ENCODE measurements around the gene TPRN.
"Not testable (repeated sequence)": the region's sequence is repeated elsewhere in the genome, so short reads cannot be mapped to it uniquely, and the experiment has no call there.

The TPRN gene

DNA sequence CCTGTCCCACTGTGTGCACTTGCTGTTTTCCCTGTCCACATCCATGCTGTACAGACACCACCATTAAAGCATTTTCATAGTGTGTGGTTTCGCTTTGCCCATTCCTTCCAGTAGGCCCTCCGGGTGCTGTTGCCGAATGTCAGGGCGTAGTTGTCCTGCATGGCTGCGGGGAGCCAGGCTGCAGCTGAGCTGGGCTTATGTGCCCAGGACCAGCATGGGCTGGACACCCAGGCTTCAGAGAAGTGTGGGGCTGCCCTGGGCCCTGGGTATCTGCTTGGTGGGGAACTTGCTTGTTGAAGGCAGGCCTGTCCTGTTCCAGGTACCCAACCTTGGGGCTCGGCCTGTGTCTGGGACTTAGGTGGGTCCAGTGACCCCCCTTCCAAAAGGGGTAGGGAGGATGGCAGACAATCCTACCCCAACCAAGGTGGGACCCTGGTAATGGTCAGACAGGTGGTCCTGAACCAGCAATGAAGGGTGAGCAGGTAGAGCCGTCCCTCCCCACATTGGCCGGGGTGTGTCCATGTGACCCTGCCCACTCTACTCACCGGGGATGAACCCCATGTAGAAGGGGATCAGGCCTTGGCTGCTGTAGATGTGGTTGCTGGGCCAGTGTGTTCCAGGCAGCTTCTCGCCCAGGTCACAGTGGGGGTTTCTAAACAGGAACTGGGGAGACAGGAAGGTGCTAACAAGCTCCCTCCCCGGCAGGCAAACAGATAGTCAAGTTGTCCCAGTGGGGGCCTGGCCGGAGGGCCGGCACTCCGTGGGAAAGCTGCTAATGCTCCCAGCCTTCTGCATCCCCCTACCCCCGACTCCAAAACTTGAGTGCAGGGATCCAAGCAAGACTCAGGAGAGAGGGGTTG is 43.3 kb upstream of the TPRN start:
- H3K4me3 ChIP-seq (ENCODE audit: control insufficient read depth in 1 of 7, extremely low read depth in 1 of 7, insufficient read depth in 4 of 7, low read depth in 2 of 7, low read length in 6 of 7): no peak overlapping the region
- DNase-seq: peak in 1 of 3 donors; percentile 19
- CTCF ChIA-PET: interaction anchor here (0.6 to 2.4 kb wide), 4 partner anchors 10 to 221 kb away, joined by 3 to 10 read pairs (median 4); partner anchors contain the start of genes ANAPC2 and SSNA1

DNA sequence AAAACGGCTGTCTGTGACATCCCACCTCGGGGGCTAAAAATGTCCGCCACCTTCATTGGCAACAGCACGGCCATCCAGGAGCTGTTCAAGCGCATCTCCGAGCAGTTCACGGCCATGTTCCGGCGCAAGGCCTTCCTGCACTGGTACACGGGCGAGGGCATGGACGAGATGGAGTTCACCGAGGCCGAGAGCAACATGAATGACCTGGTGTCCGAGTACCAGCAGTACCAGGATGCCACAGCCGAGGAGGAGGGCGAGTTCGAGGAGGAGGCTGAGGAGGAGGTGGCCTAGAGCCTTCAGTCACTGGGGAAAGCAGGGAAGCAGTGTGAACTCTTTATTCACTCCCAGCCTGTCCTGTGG is 42.7 kb upstream of the TPRN start:
- not testable (repeated sequence) for H3K9me3 ChIP-seq (ENCODE audit: control extremely low read depth in 1 of 5, control insufficient read depth in 4 of 5, insufficient read depth in 2 of 5, low read depth in 1 of 5, low read length in 4 of 5); H3K4me3 ChIP-seq (ENCODE audit: control insufficient read depth in 1 of 7, extremely low read depth in 1 of 7, insufficient read depth in 4 of 7, low read depth in 2 of 7, low read length in 6 of 7); H3K27ac ChIP-seq (ENCODE audit: insufficient read depth in 1 of 2, low read depth in 1 of 2, low read length in 2 of 2, poor library complexity in 1 of 2, severe bottlenecking in 2 of 2); DNase-seq; H3K27me3 ChIP-seq (replicated peaks in 2 of 5; ENCODE audit: control insufficient read depth in 4 of 5, insufficient read depth in 5 of 5, low read length in 4 of 5)
- Histone ChIP-seq H3K36me3 (ENCODE audit: control insufficient read depth in 4 of 4, insufficient read depth in 4 of 4, low read length in 3 of 4) (peaks cover 0 to 24% (median 17%) of the 10 kb centered on the region in 4 experiments), H3K4me1 (ENCODE audit: control extremely low read depth in 1 of 4, control insufficient read depth in 4 of 4, insufficient read depth in 4 of 4, low read length in 3 of 4) (peaks cover 3 to 42% (median 37%) of the 10 kb centered on the region in 4 experiments)
- WGBS (ENCODE audit: insufficient coverage): 98% methylated on average over 7 of the region's 18 CpGs
- ChIA-PET POLR2A (interaction anchor here (1.4 kb wide), 1 partner anchor 12 kb away, joined by 6 read pairs; the partner anchor contains the start of gene NELFB), CTCF (interaction anchor here (1.4 to 1.6 kb wide), 3 partner anchors 11 to 55 kb away, joined by 3 to 8 read pairs (median 4); partner anchors contain the start of genes ANAPC2, NELFB and SSNA1)

More for the DNA sequence above, 43.3 kb upstream of the TPRN start:
- POLR2A ChIA-PET: interaction anchor here (1.6 kb wide), 1 partner anchor 10 kb away, joined by 8 read pairs; the partner anchor contains the start of gene NELFB
- H3K4me1 ChIP-seq (ENCODE audit: control extremely low read depth in 1 of 4, control insufficient read depth in 4 of 4, insufficient read depth in 4 of 4, low read length in 3 of 4): peaks cover 3 to 36% (median 33%) of the 10 kb centered on the region in 4 experiments
- peaks cover 0 to 24% (median 17%) of the 10 kb centered on the region in 4 experiments for H3K36me3 ChIP-seq (ENCODE audit: control insufficient read depth in 4 of 4, insufficient read depth in 4 of 4, low read length in 3 of 4)
- no peaks in the 10 kb centered on the region for H3K27me3 ChIP-seq (replicated peaks in 2 of 5; ENCODE audit: control insufficient read depth in 4 of 5, insufficient read depth in 5 of 5, low read length in 4 of 5)
- 91% methylated on average over 13 of the region's 15 CpGs for WGBS (ENCODE audit: insufficient coverage)
- no peaks in the 10 kb centered on the region for H3K9me3 ChIP-seq (ENCODE audit: control extremely low read depth in 1 of 5, control insufficient read depth in 4 of 5, insufficient read depth in 2 of 5, low read depth in 1 of 5, low read length in 4 of 5)
- no peak overlapping the region for H3K27ac ChIP-seq (ENCODE audit: insufficient read depth in 1 of 2, low read depth in 1 of 2, low read length in 2 of 2, poor library complexity in 1 of 2, severe bottlenecking in 2 of 2)

DNA sequence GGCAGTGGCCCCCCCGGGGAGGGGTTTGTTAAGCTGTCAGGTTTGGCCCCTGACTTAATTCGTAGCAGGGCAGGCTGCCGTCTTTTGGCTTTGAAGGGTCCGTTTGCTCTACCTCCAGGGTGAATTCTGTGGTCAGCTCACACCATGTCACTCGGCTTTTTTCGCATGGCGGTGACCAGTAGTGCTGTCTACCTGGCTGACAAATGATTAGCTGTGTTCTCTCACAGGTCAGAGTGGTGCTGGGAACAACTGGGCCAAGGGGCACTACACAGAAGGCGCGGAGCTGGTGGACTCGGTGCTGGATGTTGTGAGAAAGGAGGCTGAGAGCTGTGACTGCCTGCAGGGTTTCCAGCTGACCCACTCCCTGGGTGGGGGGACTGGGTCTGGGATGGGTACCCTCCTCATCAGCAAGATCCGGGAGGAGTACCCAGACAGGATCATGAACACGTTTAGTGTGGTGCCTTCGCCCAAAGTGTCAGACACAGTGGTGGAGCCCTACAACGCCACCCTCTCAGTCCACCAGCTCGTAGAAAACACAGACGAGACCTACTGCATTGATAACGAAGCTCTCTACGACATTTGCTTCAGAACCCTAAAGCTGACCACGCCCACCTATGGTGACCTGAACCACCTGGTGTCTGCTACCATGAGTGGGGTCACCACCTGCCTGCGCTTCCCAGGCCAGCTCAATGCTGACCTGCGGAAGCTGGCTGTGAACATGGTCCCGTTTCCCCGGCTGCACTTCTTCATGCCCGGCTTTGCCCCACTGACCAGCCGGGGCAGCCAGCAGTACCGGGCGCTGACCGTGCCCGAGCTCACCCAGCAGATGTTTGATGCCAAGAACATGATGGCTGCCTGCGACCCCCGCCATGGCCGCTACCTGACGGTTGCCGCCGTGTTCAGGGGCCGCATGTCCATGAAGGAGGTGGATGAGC is 42.0 kb upstream of the TPRN start:
- CTCF ChIA-PET: interaction anchor here (0.8 to 1.6 kb wide), 5 partner anchors 12 to 54 kb away, joined by 3 to 8 read pairs (median 4); partner anchors contain the start of genes ANAPC2, NELFB and SSNA1

GRCh38 chr9:137241490-137242268 is 41.1 kb upstream of the TPRN start:
- H3K27me3 ChIP-seq (replicated peaks in 2 of 5; ENCODE audit: control insufficient read depth in 4 of 5, insufficient read depth in 5 of 5, low read length in 4 of 5): no peaks in the 10 kb centered on the region
- H3K4me1 ChIP-seq (ENCODE audit: control extremely low read depth in 1 of 4, control insufficient read depth in 4 of 4, insufficient read depth in 4 of 4, low read length in 3 of 4): peaks cover 3 to 58% (median 47%) of the 10 kb centered on the region in 4 experiments
- peaks cover 0 to 24% (median 17%) of the 10 kb centered on the region in 4 experiments for H3K36me3 ChIP-seq (ENCODE audit: control insufficient read depth in 4 of 4, insufficient read depth in 4 of 4, low read length in 3 of 4)
- H3K4me3 ChIP-seq (ENCODE audit: control insufficient read depth in 1 of 7, extremely low read depth in 1 of 7, insufficient read depth in 4 of 7, low read depth in 2 of 7, low read length in 6 of 7): peak overlapping the region; percentile 56 to 87 (median 78)
- DNase-seq: peak; percentile 45 to 62 (median 50)
- H3K9me3 ChIP-seq (ENCODE audit: control extremely low read depth in 1 of 5, control insufficient read depth in 4 of 5, insufficient read depth in 2 of 5, low read depth in 1 of 5, low read length in 4 of 5): no peaks in the 10 kb centered on the region
- H3K27ac ChIP-seq (ENCODE audit: insufficient read depth in 1 of 2, low read depth in 1 of 2, low read length in 2 of 2, poor library complexity in 1 of 2, severe bottlenecking in 2 of 2): peak overlapping the region; percentile 33 to 83
- ChIA-PET POLR2A (interaction anchor here (1.1 to 2.7 kb wide), 3 partner anchors 13 to 15 kb away, joined by 4 to 14 read pairs (median 6); partner anchors contain the start of gene NELFB), CTCF (interaction anchor here (0.9 to 1.6 kb wide), 6 partner anchors 12 to 51 kb away, joined by 3 to 8 read pairs (median 4); partner anchors contain the start of gene NELFB)
- 6% methylated on average over 73 of the region's 83 CpGs for WGBS (ENCODE audit: insufficient coverage)

More for the DNA sequence above, 42.0 kb upstream of the TPRN start:
- peak overlapping the region; percentile 33 to 83 for H3K27ac ChIP-seq (ENCODE audit: insufficient read depth in 1 of 2, low read depth in 1 of 2, low read length in 2 of 2, poor library complexity in 1 of 2, severe bottlenecking in 2 of 2)
- peaks cover 0 to 24% (median 17%) of the 10 kb centered on the region in 4 experiments for H3K36me3 ChIP-seq (ENCODE audit: control insufficient read depth in 4 of 4, insufficient read depth in 4 of 4, low read length in 3 of 4)
- no peaks in the 10 kb centered on the region for H3K27me3 ChIP-seq (replicated peaks in 2 of 5; ENCODE audit: control insufficient read depth in 4 of 5, insufficient read depth in 5 of 5, low read length in 4 of 5)
- no peak for DNase-seq
- peak overlapping the region; percentile 56 to 87 (median 78) for H3K4me3 ChIP-seq (ENCODE audit: control insufficient read depth in 1 of 7, extremely low read depth in 1 of 7, insufficient read depth in 4 of 7, low read depth in 2 of 7, low read length in 6 of 7)
- 91% methylated on average over 30 of the region's 36 CpGs for WGBS (ENCODE audit: insufficient coverage)
- H3K9me3 ChIP-seq (ENCODE audit: control extremely low read depth in 1 of 5, control insufficient read depth in 4 of 5, insufficient read depth in 2 of 5, low read depth in 1 of 5, low read length in 4 of 5): no peaks in the 10 kb centered on the region
- POLR2A ChIA-PET: interaction anchor here (1.4 kb wide), 1 partner anchor 13 kb away, joined by 6 read pairs; the partner anchor contains the start of gene NELFB
- peaks cover 3 to 49% (median 39%) of the 10 kb centered on the region in 4 experiments for H3K4me1 ChIP-seq (ENCODE audit: control extremely low read depth in 1 of 4, control insufficient read depth in 4 of 4, insufficient read depth in 4 of 4, low read length in 3 of 4)

- H3K27ac ChIP-seq (ENCODE audit: insufficient read depth in 1 of 2, low read depth in 1 of 2, low read length in 2 of 2, poor library complexity in 1 of 2, severe bottlenecking in 2 of 2): peak within 1 kb of the TSS; percentile 33 to 83
- H3K4me1 ChIP-seq (ENCODE audit: control extremely low read depth in 1 of 4, control insufficient read depth in 4 of 4, insufficient read depth in 4 of 4, low read length in 3 of 4): peaks cover 3 to 65% (median 53%) of the 10 kb centered on the region in 4 experiments
- no peaks in the 10 kb centered on the region for H3K27me3 ChIP-seq (replicated peaks in 2 of 5; ENCODE audit: control insufficient read depth in 4 of 5, insufficient read depth in 5 of 5, low read length in 4 of 5)
- H3K9me3 ChIP-seq (ENCODE audit: control extremely low read depth in 1 of 5, control insufficient read depth in 4 of 5, insufficient read depth in 2 of 5, low read depth in 1 of 5, low read length in 4 of 5): no peaks in the 10 kb centered on the region
- ChIA-PET CTCF (interaction anchor here (0.8 to 1.6 kb wide), 9 partner anchors 9 to 64 kb away, joined by 3 to 5 read pairs (median 3); no protein-coding TSS in a partner anchor), POLR2A (interaction anchor here (0.6 to 2.7 kb wide), 10 partner anchors 12 to 458 kb away, joined by 3 to 16 read pairs (median 4); partner anchors contain the start of genes CYSRT1, NELFB, RNF208 and TPRN)
- peaks cover 0 to 24% (median 17%) of the 10 kb centered on the region in 4 experiments for H3K36me3 ChIP-seq (ENCODE audit: control insufficient read depth in 4 of 4, insufficient read depth in 4 of 4, low read length in 3 of 4)
- peak; percentile 100 for DNase-seq
- peak within 1 kb of the TSS; percentile 56 to 87 (median 78) for H3K4me3 ChIP-seq (ENCODE audit: control insufficient read depth in 1 of 7, extremely low read depth in 1 of 7, insufficient read depth in 4 of 7, low read depth in 2 of 7, low read length in 6 of 7)
- WGBS (ENCODE audit: insufficient coverage): 0% methylated on average over 59 of the region's 67 CpGs
Measured at GRCh38 chr9:137240841-137241489, 40.4 kb upstream of the TPRN start, which contains the start of gene TUBB4B. TSS of gene TUBB4B (plus strand) at chr9:137241287. CDS start at chr9:137241361, 74 bp downstream.

Measured in common myeloid progenitor, CD34-positive (primary cell).